PC-9 (cell line): Measurements from ENCODE around the gene NUBP2. TPM values are rescaled to one million over a fixed set of nuclear protein-coding genes. Genes with fewer than 3 reads are reported as not detected.

Source experiments
- BruUV-seq: library from RNA; stranded (reverse); fragments of 400-500 nt; replicated peaks from 2 replicates; lab custom pipeline; 2021; lab: Mats Ljungman, UMichigan
- CTCF ChIA-PET: fragments of 300-600 bp; sonication (Branson Sonifier 250); formaldehyde crosslinking; loops from one replicate; lab custom pipeline; 2022; ENCODE audit warnings: antibody characterized with exemption; lab: Charles Lee
- POLR2A ChIA-PET: fragments of 300-600 bp; sonication (Branson Sonifier 250); formaldehyde crosslinking; loops from one replicate; lab custom pipeline; 2022; ENCODE audit warnings: antibody characterized with exemption; ENCODE audit not compliant: unreplicated experiment; lab: Charles Lee
- DNase-seq, 2 experiments: peaks; one replicate each; pipeline versions ENCODE4 v3.0.0 to v3.0.0-alpha.2; 2015 to 2022; ENCODE audit warnings: mixed read lengths in 1 of 2
- H2AFZ ChIP-seq: fragments of 200-600 bp; sonication (generic); 2 replicates; pipeline ENCODE4 v1.8.1; 2017; ENCODE audit warnings: antibody characterized with exemption
- H3F3A ChIP-seq: fragments of 200-600 bp; sonication (generic); 2 replicates; pipeline ENCODE4 v1.8.1; 2017; ENCODE audit warnings: antibody characterized with exemption, mild to moderate bottlenecking, low read depth; ENCODE audit not compliant: insufficient read depth
- H3K27ac ChIP-seq: fragments of 200-600 bp; sonication (generic); 2 replicates; pipeline ENCODE4 v1.6.1; 2016; ENCODE audit warnings: mixed run types
- H3K27me3 ChIP-seq: fragments of 200-600 bp; sonication (generic); 2 replicates; pipeline ENCODE4 v1.6.1; 2016; ENCODE audit warnings: low read depth, mixed run types; ENCODE audit not compliant: insufficient read depth
- H3K36me3 ChIP-seq: fragments of 200-600 bp; sonication (generic); 2 replicates; pipeline ENCODE4 v1.6.1; 2016; ENCODE audit warnings: low read depth, mixed run types
- H3K4me1 ChIP-seq: fragments of 200-600 bp; sonication (generic); replicated peaks from 2 replicates; pipeline ENCODE4 v1.6.1; 2016; ENCODE audit warnings: mixed run types; ENCODE audit not compliant: insufficient read depth
- H3K4me2 ChIP-seq: fragments of 200-600 bp; sonication (generic); 2 replicates; pipeline ENCODE4 v1.6.1; 2017; ENCODE audit warnings: mixed run types
- H3K4me3 ChIP-seq: fragments of 200-600 bp; sonication (generic); 2 replicates; pipeline ENCODE4 v1.6.1; 2016; ENCODE audit warnings: mixed run types
- H3K79me2 ChIP-seq: fragments of 200-600 bp; sonication (generic); 2 replicates; pipeline ENCODE4 v1.6.1; 2017; ENCODE audit warnings: low read depth, mixed run types
- H3K9me2 ChIP-seq: fragments of 200-600 bp; sonication (generic); 2 replicates; pipeline ENCODE4 v1.8.1; 2017; ENCODE audit warnings: mild to moderate bottlenecking; ENCODE audit not compliant: insufficient read depth
- H3K9me3 ChIP-seq: fragments of 200-600 bp; sonication (generic); 2 replicates; pipeline ENCODE4 v1.8.1; 2016; ENCODE audit warnings: low read depth; ENCODE audit not compliant: insufficient read depth
- H4K20me1 ChIP-seq: fragments of 200-600 bp; sonication (generic); 2 replicates; pipeline ENCODE4 v1.8.1; 2017; ENCODE audit not compliant: insufficient read depth
- CTCF ChIP-seq: fragments of 200-600 bp; sonication (generic); conservative IDR thresholded peaks from 2 replicates; pipeline ENCODE4 v1.6.1; 2017; ENCODE audit warnings: mixed run types, antibody characterized with exemption, mild to moderate bottlenecking, moderate library complexity
- EZH2 ChIP-seq: fragments of 200-600 bp; sonication (generic); IDR thresholded peaks from 2 replicates; pipeline ENCODE4 v1.8.0; 2017; ENCODE audit warnings: antibody characterized with exemption, low read depth
- intact Hi-C: fragments of 100-400 bp; cut with micrococcal nuclease; formaldehyde crosslinking; loops from one replicate; pipeline ENCODE4 v1.10.0; 2022; ENCODE audit not compliant: unreplicated experiment
- total RNA-seq: library from RNA; stranded (reverse); gene quantifications from 2 replicates; pipeline ENCODE4 v1.2.3, GENCODE V29; 2021

Gene NUBP2
- total RNA-seq, 1 experiment from 2014 or later, result 80.0 TPM

DNA sequence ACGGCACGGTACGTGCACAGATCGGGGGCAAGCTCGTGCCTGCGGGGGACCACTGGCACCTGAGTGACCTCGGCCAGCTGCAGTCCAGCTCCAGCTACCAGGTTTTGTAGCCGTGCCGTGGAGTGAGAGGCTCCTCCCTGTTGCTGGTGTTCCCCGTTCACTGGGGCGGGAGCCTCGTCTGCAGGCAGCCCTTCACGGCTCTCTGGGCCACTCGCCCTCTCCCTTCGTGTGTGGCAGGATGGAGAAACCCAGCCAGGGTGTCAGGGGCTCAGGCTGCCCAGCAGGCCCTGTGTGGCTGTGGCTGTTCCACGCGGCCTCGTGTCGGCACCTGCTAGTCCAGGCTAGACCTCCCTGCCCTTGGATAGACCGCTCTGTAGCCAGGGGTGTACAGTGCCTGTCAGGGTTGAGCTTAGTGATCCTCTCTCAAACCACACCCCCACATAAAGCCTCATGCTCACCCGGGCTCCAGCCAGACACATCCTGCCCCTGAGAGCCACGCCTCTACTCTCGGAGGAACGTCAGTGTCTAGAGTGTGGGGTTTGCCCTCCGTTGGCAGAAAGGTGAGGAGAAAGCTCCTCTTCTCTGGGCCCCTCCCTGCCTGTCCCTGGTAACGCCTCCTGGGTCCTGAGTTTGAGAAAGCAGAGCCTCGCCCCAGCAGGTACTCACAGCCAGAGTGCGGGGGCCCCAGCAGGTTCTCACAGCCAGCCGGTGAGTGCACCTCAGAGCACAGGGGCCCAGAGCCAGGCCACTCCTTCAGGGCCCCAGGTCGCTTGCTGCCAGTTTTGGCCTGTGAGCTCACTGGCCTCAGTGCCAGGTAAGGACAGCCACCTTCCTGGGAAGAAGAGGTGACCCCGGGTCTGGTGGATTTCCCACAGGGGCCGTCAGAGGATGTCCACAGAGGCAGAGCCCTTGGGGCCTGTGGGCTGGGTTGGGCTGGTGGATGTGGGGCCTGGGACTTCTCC, 39.1 kb upstream of the NUBP2 start:
- no peak overlapping the region for H2AFZ ChIP-seq
- BruUV-seq, result no TSS peak

DNA sequence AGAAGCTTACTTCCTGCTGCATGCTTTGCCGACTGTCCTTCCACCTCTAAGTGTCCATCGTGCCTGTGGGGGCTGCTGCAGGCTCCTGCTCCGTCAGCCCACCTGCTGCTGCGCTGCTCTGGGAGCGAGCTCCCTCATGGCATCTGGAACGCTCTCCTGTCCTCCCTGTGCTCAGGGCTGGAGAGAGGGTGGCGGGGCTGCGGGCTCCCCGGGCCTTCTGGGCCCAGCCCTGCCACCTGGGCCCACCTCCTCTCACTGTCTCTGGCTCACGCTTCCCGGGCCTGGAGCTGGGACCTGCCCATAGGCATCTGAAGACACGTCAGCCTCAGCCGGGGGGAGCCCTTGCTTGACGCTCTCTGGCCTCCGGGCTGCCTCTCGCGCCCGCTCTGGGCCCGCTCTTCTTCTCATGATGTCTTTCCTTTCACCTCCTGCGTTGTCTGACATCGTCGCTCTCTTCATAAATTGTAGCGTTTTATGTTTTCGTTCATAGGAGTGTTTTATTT, 38.4 kb upstream of the NUBP2 start:
- Histone ChIP-seq H4K20me1 (no peaks in the 10 kb centered on the region), H3K36me3 (no peaks in the 10 kb centered on the region; the same call in 1 of the 2 replicates), H3K79me2 (0 out of 2 replicates have a peak, but pooled peaks cover 8% of the 10 kb centered on the region), H3F3A (peaks cover 44% of the 10 kb centered on the region), H3K9me2 (no peaks in the 10 kb centered on the region), H3K9me3 (no peaks in the 10 kb centered on the region), H3K27me3 (no peaks in the 10 kb centered on the region), H3K4me3 (no peak overlapping the region), H3K4me2 (peak overlapping the region; percentile 88), H3K27ac (peak overlapping the region; percentile 100), H3K4me1 (peaks cover 49% of the 10 kb centered on the region), H2AFZ (no peak overlapping the region)
- BruUV-seq, result no TSS peak
- ChIA-PET CTCF (interaction anchor here (0.5 to 1.1 kb wide), 4 partner anchors 27 to 398 kb away, joined by 3 to 7 read pairs (median 4); partner anchors contain the start of gene MAPK8IP3), POLR2A (interaction anchor here (0.6 to 0.9 kb wide), 7 partner anchors 21 to 447 kb away, joined by 3 to 6 read pairs (median 3); no protein-coding TSS in a partner anchor)
- intact Hi-C loops, result no loop called here
- TF ChIP-seq EZH2 (no peak), CTCF (no peak)
- DNase-seq, result no peak

More for the DNA sequence above, 39.1 kb upstream of the NUBP2 start:
- Histone ChIP-seq H3K27ac (peak overlapping the region; percentile 100), H4K20me1 (no peaks in the 10 kb centered on the region), H3K27me3 (no peaks in the 10 kb centered on the region), H3K4me1 (peaks cover 49% of the 10 kb centered on the region), H3K9me3 (no peaks in the 10 kb centered on the region), H3F3A (peaks cover 51% of the 10 kb centered on the region), H3K9me2 (no peaks in the 10 kb centered on the region), H3K36me3 (no peaks in the 10 kb centered on the region; the same call in 1 of the 2 replicates), H3K4me2 (peak overlapping the region; percentile 88), H3K79me2 (0 out of 2 replicates have a peak, but pooled peaks cover 5% of the 10 kb centered on the region), H3K4me3 (no peak overlapping the region)
- ChIA-PET CTCF (interaction anchor here (0.5 to 1.1 kb wide), 6 partner anchors 11 to 398 kb away, joined by 3 to 7 read pairs (median 4); partner anchors contain the start of genes JPT2 and MAPK8IP3), POLR2A (interaction anchor here (0.6 to 0.9 kb wide), 9 partner anchors 20 to 446 kb away, joined by 3 to 6 read pairs (median 4); partner anchors contain the start of gene MAPK8IP3)
- intact Hi-C loops, result no loop called here
- peak in 1 of 2 experiments; percentile 86 for DNase-seq
- TF ChIP-seq EZH2, result no peak
- TF ChIP-seq CTCF, result no peak
